ENCODE results near the gene IL6. TPM values are rescaled to one million over a fixed set of nuclear protein-coding genes. Genes with fewer than 3 reads are reported as not detected.

The IL6 gene
- total RNA-seq, 2 experiments from 2014 or later, result 1.6 to 4.5 TPM

Other genes with a start within 250 kb of the IL6 start
- under 1 TPM in 1 of 2 experiments, not detected in 1; 0.23 TPM for gene STEAP1B, start 227.0 kb upstream of the IL6 start, total RNA-seq
- gene TOMM7, start 95.6 kb downstream of the IL6 start, total RNA-seq, result 100 to 1,000 TPM in 1 of 2 experiments, 10 to 100 TPM in 1; 73.7 to 254 TPM

All from activated CD4-positive, alpha-beta T cell treated with anti-CD3 and anti-CD28 coated beads for 36 hours (primary cell).